Measurements from ENCODE around the gene UQCC3. TPM values are rescaled to one million over a fixed set of nuclear protein-coding genes. Genes with fewer than 3 reads are reported as not detected.

Gene UQCC3
- total RNA-seq, result 1 to 10 TPM; 6.2 to 8.1 TPM

DNA sequence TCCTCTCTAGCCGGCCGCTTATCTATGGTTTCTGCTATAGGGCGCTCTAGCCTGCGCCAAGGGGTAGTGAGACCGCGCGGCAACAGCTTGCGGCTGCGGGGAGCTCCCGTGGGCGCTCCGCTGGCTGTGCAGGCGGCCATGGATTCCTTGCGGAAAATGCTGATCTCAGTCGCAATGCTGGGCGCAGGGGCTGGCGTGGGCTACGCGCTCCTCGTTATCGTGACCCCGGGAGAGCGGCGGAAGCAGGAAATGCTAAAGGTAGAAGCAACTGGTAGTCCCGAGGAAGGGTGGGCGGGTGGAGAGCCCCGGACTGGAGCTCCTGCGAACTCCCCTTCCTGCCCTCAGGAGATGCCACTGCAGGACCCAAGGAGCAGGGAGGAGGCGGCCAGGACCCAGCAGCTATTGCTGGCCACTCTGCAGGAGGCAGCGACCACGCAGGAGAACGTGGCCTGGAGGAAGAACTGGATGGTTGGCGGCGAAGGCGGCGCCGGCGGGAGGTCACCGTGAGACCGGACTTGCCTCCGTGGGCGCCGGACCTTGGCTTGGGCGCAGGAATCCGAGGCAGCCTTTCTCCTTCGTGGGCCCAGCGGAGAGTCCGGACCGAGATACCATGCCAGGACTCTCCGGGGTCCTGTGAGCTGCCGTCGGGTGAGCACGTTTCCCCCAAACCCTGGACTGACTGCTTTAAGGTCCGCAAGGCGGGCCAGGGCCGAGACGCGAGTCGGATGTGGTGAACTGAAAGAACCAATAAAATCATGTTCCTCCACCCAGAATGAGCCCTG lies at the start of gene UQCC3, which contains the start of gene LBHD1:
UQCC3 (plus strand) TSS at position 66 of the 782 bp plus-strand sequence; CDS start at position 139, 73 bp downstream.
LBHD1 (minus strand) TSS at position 660 of the 782 bp plus-strand sequence. CDS start 2,236 bp downstream, outside the sequence.

GRCh38 chr11:62645946-62646824 lies 25.3 kb upstream of the UQCC3 start, which contains the start of gene GANAB:
Gene GANAB (minus strand): TSS chr11:62646613. CDS start chr11:62646599, 14 bp downstream.

GRCh38 chr11:62665075-62665598 lies 6.3 kb upstream of the UQCC3 start, which contains the start of the genes C11orf98 and CSKMT:
Gene C11orf98 (minus strand): TSS chr11:62665210. CDS start chr11:62665169, 41 bp downstream.
Gene CSKMT (plus strand): TSS chr11:62665312. CDS start chr11:62665880, 568 bp downstream.

GRCh38 chr11:62678770-62679696 lies 7.6 kb downstream of the UQCC3 start, which contains the start of gene UBXN1:
Gene UBXN1 (minus strand): TSS chr11:62679073. CDS start chr11:62678923, 150 bp downstream.

GRCh38 chr11:62689421-62690183 lies 18.1 kb downstream of the UQCC3 start, which contains the start of gene LRRN4CL:
Gene LRRN4CL (minus strand): TSS chr11:62689530. CDS start chr11:62688508, 1,022 bp downstream.

DNA sequence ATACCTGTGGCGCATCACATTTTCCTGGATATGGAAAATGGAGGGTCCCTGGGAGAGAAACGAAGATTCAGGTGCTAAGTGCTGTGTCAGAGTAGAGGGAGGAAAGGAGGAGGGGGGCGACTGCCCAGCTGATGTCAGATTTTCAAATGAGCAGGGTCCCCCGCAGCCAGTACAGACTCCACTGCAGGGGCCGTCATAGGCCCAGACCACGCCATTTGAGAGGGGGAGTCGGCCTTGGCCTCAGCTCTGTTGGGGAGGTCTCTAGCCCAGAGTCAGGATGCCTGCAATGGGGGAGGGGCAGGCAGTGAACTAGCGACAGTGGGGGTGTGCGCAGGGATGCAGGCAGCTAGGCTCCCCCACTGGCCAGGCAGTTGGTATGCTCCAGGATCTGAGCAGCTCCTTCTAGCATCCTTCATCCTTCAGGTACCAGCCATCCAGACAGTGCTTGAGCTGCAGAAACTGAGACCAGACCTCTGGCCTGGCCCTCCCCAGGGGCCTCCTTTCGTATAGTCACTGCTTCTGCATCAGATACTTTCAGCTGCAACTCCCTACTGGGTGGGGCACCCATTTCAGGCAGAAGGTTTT lies 35.9 kb downstream of the UQCC3 start, which contains the start of the genes BSCL2 and GNG3:
BSCL2 (minus strand) TSS at position 148 of the 585 bp plus-strand sequence. CDS start 229 bp downstream, outside the sequence.
GNG3 (plus strand) TSS at position 400 of the 585 bp plus-strand sequence. CDS start 620 bp downstream, outside the sequence.

Other genes with a start within 250 kb of the UQCC3 start
- 100 to 1,000 TPM in 1 of 2 experiments, 10 to 100 TPM in 1; 96.0 to 111 TPM for gene AHNAK, start 124.9 kb upstream of the UQCC3 start, total RNA-seq
- 1,000 to 10,000 TPM; 1,877 to 1,888 TPM for gene EEF1G, start 97.8 kb upstream of the UQCC3 start, total RNA-seq
- gene TUT1, start 80.2 kb upstream of the UQCC3 start, total RNA-seq, result 10 to 100 TPM; 26.2 to 28.2 TPM
- gene MTA2, start 69.8 kb upstream of the UQCC3 start, total RNA-seq, result 100 to 1,000 TPM; 208 to 223 TPM
- gene EML3, start 58.9 kb upstream of the UQCC3 start, total RNA-seq, result 100 to 1,000 TPM; 133 to 139 TPM
- gene ROM1, start 58.4 kb upstream of the UQCC3 start, total RNA-seq, result 1 to 10 TPM; 1.1 to 1.7 TPM
- 10 to 100 TPM; 70.9 to 73.2 TPM for gene B3GAT3, start 49.7 kb upstream of the UQCC3 start, total RNA-seq
- gene GANAB, start 25.1 kb upstream of the UQCC3 start, total RNA-seq, result 100 to 1,000 TPM; 297 to 300 TPM
- gene INTS5, start 18.4 kb upstream of the UQCC3 start, total RNA-seq, result 10 to 100 TPM; 31.4 to 32.4 TPM
- gene C11orf98, start 6.5 kb upstream of the UQCC3 start, total RNA-seq, result 10 to 100 TPM; 83.3 to 83.8 TPM
- gene CSKMT, start 6.4 kb upstream of the UQCC3 start, total RNA-seq, result 10 to 100 TPM; 12.8 to 14.2 TPM
- gene LBHD1, start 594 bp downstream of the UQCC3 start, total RNA-seq, result 10 to 100 TPM; 26.5 to 28.9 TPM
- gene UBXN1, start 7.4 kb downstream of the UQCC3 start, total RNA-seq, result 100 to 1,000 TPM; 157 to 162 TPM
- under 1 TPM; 0.14 to 0.35 TPM for gene LRRN4CL, start 17.9 kb downstream of the UQCC3 start, total RNA-seq
- 10 to 100 TPM; 26.6 to 33.7 TPM for gene BSCL2, start 35.8 kb downstream of the UQCC3 start, total RNA-seq
- gene GNG3, start 36.0 kb downstream of the UQCC3 start, total RNA-seq, result not detected
- 10 to 100 TPM; 60.2 to 63.0 TPM for gene HNRNPUL2, start 55.8 kb downstream of the UQCC3 start, total RNA-seq
- 10 to 100 TPM; 42.4 to 43.6 TPM for gene TTC9C, start 56.8 kb downstream of the UQCC3 start, total RNA-seq
- 10 to 100 TPM; 14.8 to 17.8 TPM for gene ZBTB3, start 82.5 kb downstream of the UQCC3 start, total RNA-seq
- gene POLR2G, start 89.9 kb downstream of the UQCC3 start, total RNA-seq, result 10 to 100 TPM; 84.5 to 93.5 TPM
- 10 to 100 TPM; 21.3 to 22.1 TPM for gene TAF6L, start 99.7 kb downstream of the UQCC3 start, total RNA-seq
- 10 to 100 TPM; 45.4 to 45.5 TPM for gene TMEM179B, start 115.7 kb downstream of the UQCC3 start, total RNA-seq
- gene TMEM223, start 120.3 kb downstream of the UQCC3 start, total RNA-seq, result 10 to 100 TPM; 19.1 to 21.5 TPM
- 100 to 1,000 TPM; 101 to 104 TPM for gene NXF1, start 133.8 kb downstream of the UQCC3 start, total RNA-seq
- 10 to 100 TPM; 43.5 to 43.8 TPM for gene STX5, start 160.4 kb downstream of the UQCC3 start, total RNA-seq
- not detected for gene TEX54, start 161.2 kb downstream of the UQCC3 start, total RNA-seq
- 10 to 100 TPM; 64.7 to 71.4 TPM for gene WDR74, start 167.9 kb downstream of the UQCC3 start, total RNA-seq
- gene SLC3A2, start 209.2 kb downstream of the UQCC3 start, total RNA-seq, result 100 to 1,000 TPM; 150 to 157 TPM
- not detected for gene CHRM1, start 249.7 kb downstream of the UQCC3 start, total RNA-seq